Mesendoderm (in vitro differentiated cells): ENCODE data around the gene CEMIP.
"Not testable (repeated sequence)": the region's sequence is repeated elsewhere in the genome, so short reads cannot be mapped to it uniquely, and the experiment has no call there.

ENCODE experiments used
- DNase-seq: peaks from one replicate; pipeline ENCODE4 v3.0.0; 2013
- H2AK5ac ChIP-seq: 2 replicates; pipeline ENCODE4 v1.6.1; 2013; ENCODE audit warnings: low read length, inconsistent platforms
- H2BK120ac ChIP-seq: 2 replicates; pipeline ENCODE4 v1.6.1; 2013; ENCODE audit warnings: low read depth, mild to moderate bottlenecking, low read length, moderate library complexity, mixed read lengths
- H2BK15ac ChIP-seq: replicated peaks from 2 replicates; pipeline ENCODE4 v1.6.1; 2013; ENCODE audit warnings: low read depth, mild to moderate bottlenecking, moderate library complexity
- H2BK5ac ChIP-seq: 2 replicates; pipeline ENCODE4 v1.6.1; 2013; ENCODE audit warnings: low read length, inconsistent platforms
- H3K18ac ChIP-seq: 2 replicates; pipeline ENCODE4 v1.6.1; 2013; ENCODE audit warnings: mild to moderate bottlenecking, low read length, mixed read lengths
- H3K23ac ChIP-seq: one replicate; pipeline ENCODE4 v1.6.1; 2013; ENCODE audit warnings: low read length
- H3K27ac ChIP-seq: 2 replicates; pipeline ENCODE4 v1.5.1; 2013; ENCODE audit warnings: low read depth, mild to moderate bottlenecking, inconsistent platforms, low read length, moderate library complexity
- H3K27me3 ChIP-seq: 2 replicates; pipeline ENCODE4 v1.6.1; 2013; ENCODE audit warnings: low read length, control low read depth, mild to moderate bottlenecking, inconsistent platforms; ENCODE audit not compliant: insufficient read depth, poor library complexity
- H3K36me3 ChIP-seq: 2 replicates; pipeline ENCODE4 v1.6.1; 2013; ENCODE audit warnings: low read length, inconsistent platforms; ENCODE audit not compliant: control insufficient read depth, insufficient read depth
- H3K4ac ChIP-seq: one replicate; pipeline ENCODE4 v1.6.1; 2013; ENCODE audit warnings: low read depth, mild to moderate bottlenecking, low read length, moderate library complexity
- H3K4me1 ChIP-seq: 2 replicates; pipeline ENCODE4 v1.6.1; 2013; ENCODE audit warnings: low read depth, low read length, inconsistent platforms; ENCODE audit not compliant: control insufficient read depth
- H3K4me2 ChIP-seq: 2 replicates; pipeline ENCODE4 v1.6.1; 2013; ENCODE audit warnings: low read length
- H3K4me3 ChIP-seq: 2 replicates; pipeline ENCODE4 v1.5.1; 2013; ENCODE audit warnings: mild to moderate bottlenecking, low read length
- H3K56ac ChIP-seq: one replicate; pipeline ENCODE4 v1.6.1; 2013; ENCODE audit warnings: low read length
- H3K79me1 ChIP-seq: 2 replicates; pipeline ENCODE4 v1.6.1; 2013; ENCODE audit warnings: low read length, inconsistent platforms
- H3K79me2 ChIP-seq: 2 replicates; pipeline ENCODE4 v1.6.1; 2013; ENCODE audit warnings: mild to moderate bottlenecking, low read length; ENCODE audit not compliant: control insufficient read depth, insufficient read depth
- H3K9ac ChIP-seq: 2 replicates; pipeline ENCODE4 v1.6.1; 2013; ENCODE audit warnings: low read length, inconsistent platforms
- H4K5ac ChIP-seq: one replicate; pipeline ENCODE4 v1.6.1; 2013; ENCODE audit warnings: low read length
- H4K8ac ChIP-seq: one replicate; pipeline ENCODE4 v1.6.1; 2013; ENCODE audit warnings: low read depth, mild to moderate bottlenecking, control low read depth, low read length, moderate library complexity
- WGBS: extraction: QIAGEN DNeasy Blood & Tissue Kit; methylation state at CpG from one replicate; pipeline ENCODE4 v1.1.7; 2013; ENCODE audit warnings: low lambda C conversion rate, missing lambda C conversion rate; ENCODE audit not compliant: insufficient coverage; ENCODE audit errors: extremely low coverage; 5-methylcytosine and 5-hydroxymethylcytosine counted together

CEMIP gene

GRCh38 chr15:80957556-80957955 lies 178.4 kb downstream of the CEMIP start:
- Histone ChIP-seq H3K23ac (no peak overlapping the region), H3K27ac (no peak overlapping the region), H4K8ac (no peak overlapping the region), H3K4me3 (no peak overlapping the region), H3K4me2 (no peak overlapping the region), H2AK5ac (no peak overlapping the region), H3K27me3 (no peaks in the 10 kb centered on the region), H4K5ac (no peak overlapping the region), H3K79me1 (no peaks in the 10 kb centered on the region), H3K36me3 (no peaks in the 10 kb centered on the region), H2BK5ac (no peak overlapping the region), H3K4ac (no peak overlapping the region), H3K18ac (no peak overlapping the region), H3K79me2 (no peaks in the 10 kb centered on the region), H2BK120ac (no peak overlapping the region), H3K56ac (peak overlapping the region; percentile 44), H3K4me1 (peaks cover 8% of the 10 kb centered on the region), H2BK15ac (no peak overlapping the region), H3K9ac (no peak overlapping the region)
- WGBS, result no CpG with 5 or more reads among the region's 2 CpGs
- DNase-seq, result no peak

DNA sequence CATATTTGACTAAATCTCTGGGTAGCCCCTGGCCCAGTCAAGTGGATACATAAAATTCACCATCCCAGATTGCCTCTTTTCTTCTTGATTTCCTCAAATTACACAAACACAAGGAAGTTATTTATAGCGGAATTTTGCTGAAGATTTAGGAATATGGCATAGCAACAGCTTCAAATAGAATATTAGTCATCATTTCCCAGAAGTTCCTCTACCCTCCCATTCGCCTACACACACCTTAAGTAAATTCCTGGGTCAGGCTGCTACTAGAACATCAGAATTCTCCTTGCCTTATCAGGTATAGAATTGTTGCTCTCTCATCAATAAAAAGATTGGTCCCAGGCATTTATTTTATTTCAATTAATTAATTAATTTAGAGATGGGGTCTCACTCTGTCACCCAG lies 178.8 kb downstream of the CEMIP start:
- H2BK5ac ChIP-seq, result no peak overlapping the region
- H3K4me2 ChIP-seq, result no peak overlapping the region
- H3K4ac ChIP-seq, result no peak overlapping the region
- no peak overlapping the region for H3K4me3 ChIP-seq
- no peak overlapping the region for H4K8ac ChIP-seq
- no peak overlapping the region for H3K9ac ChIP-seq
- no peak overlapping the region for H3K27ac ChIP-seq
- H3K27me3 ChIP-seq, result no peaks in the 10 kb centered on the region
- no peaks in the 10 kb centered on the region for H3K36me3 ChIP-seq
- no peak overlapping the region for H3K18ac ChIP-seq
- H3K79me1 ChIP-seq, result no peaks in the 10 kb centered on the region
- H2BK120ac ChIP-seq, result no peak overlapping the region
- no peak overlapping the region for H3K23ac ChIP-seq
- H2BK15ac ChIP-seq, result no peak overlapping the region
- DNase-seq, result no peak
- no peak overlapping the region for H4K5ac ChIP-seq
- H3K56ac ChIP-seq, result no peak overlapping the region
- no CpG with 5 or more reads among the region's 2 CpGs for WGBS
- peaks cover 8% of the 10 kb centered on the region for H3K4me1 ChIP-seq
- no peaks in the 10 kb centered on the region for H3K79me2 ChIP-seq
- H2AK5ac ChIP-seq, result no peak overlapping the region

DNA sequence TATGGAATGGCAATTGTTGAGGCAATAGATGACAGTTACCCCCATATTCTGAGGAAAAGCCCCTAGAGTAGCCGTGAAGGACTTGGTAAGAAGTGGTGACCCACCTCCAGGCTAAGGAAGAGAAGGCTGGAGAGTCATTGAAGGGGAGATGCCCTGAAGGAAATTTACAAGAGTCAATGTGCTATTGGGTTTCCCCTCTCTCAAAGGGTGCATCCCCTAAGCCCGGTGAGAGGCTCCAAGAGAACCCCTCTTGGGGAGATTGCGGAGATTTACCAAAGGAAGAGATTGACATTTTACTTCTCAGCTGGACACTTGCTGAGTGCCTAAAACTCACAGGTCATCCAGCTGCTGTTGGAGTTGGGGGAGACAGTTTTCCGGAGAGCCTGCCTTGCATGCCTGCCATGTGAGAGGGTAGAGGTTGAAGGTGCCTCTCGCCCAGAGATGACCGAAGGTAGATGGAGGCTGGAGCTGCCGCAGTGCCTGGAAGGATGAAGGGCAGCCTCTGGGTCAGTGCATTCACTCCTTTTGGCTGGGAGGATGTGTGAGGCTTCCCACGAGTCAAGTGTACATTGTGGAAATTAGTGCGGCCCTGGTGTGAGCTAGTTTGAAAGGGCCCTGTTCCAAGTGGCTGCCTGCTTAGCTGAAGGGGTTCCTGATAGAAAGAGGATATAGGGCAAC lies 179.8 kb downstream of the CEMIP start:
- H2AK5ac ChIP-seq, result no peak overlapping the region
- no CpG with 5 or more reads among the region's 9 CpGs for WGBS
- no peak overlapping the region for H3K27ac ChIP-seq
- no peak overlapping the region for H3K18ac ChIP-seq
- no peak overlapping the region for H3K23ac ChIP-seq
- no peak overlapping the region for H3K4me2 ChIP-seq
- H2BK5ac ChIP-seq, result no peak overlapping the region
- no peaks in the 10 kb centered on the region for H3K79me1 ChIP-seq
- H3K79me2 ChIP-seq, result no peaks in the 10 kb centered on the region
- H3K56ac ChIP-seq, result no peak overlapping the region
- no peak overlapping the region for H4K5ac ChIP-seq
- H3K27me3 ChIP-seq, result no peaks in the 10 kb centered on the region
- no peak overlapping the region for H3K4me3 ChIP-seq
- H3K4ac ChIP-seq, result no peak overlapping the region
- DNase-seq, result no peak
- no peak overlapping the region for H2BK120ac ChIP-seq
- H4K8ac ChIP-seq, result no peak overlapping the region
- no peaks in the 10 kb centered on the region for H3K36me3 ChIP-seq
- H3K4me1 ChIP-seq, result peaks cover 4% of the 10 kb centered on the region
- no peak overlapping the region for H3K9ac ChIP-seq
- no peak overlapping the region for H2BK15ac ChIP-seq

GRCh38 chr15:80965454-80965853 lies 186.3 kb downstream of the CEMIP start:
- not testable (repeated sequence) for DNase-seq, H3K79me2 ChIP-seq, H4K5ac ChIP-seq, H3K36me3 ChIP-seq, H3K9ac ChIP-seq, H3K4me2 ChIP-seq, H4K8ac ChIP-seq, H3K79me1 ChIP-seq, H2BK120ac ChIP-seq, H3K18ac ChIP-seq, H3K27me3 ChIP-seq, H3K27ac ChIP-seq, H3K56ac ChIP-seq, H2AK5ac ChIP-seq, H3K23ac ChIP-seq, H3K4ac ChIP-seq, H3K4me1 ChIP-seq, H3K4me3 ChIP-seq, H2BK5ac ChIP-seq, H2BK15ac ChIP-seq

GRCh38 chr15:80966431-80967197 lies 187.4 kb downstream of the CEMIP start:
- Histone ChIP-seq H3K9ac (no peak overlapping the region), H3K27ac (no peak overlapping the region), H2AK5ac (no peak overlapping the region), H3K18ac (no peak overlapping the region), H2BK120ac (no peak overlapping the region), H3K36me3 (peaks cover 4% of the 10 kb centered on the region), H3K4me1 (no peaks in the 10 kb centered on the region), H3K23ac (no peak overlapping the region), H3K27me3 (no peaks in the 10 kb centered on the region), H2BK5ac (no peak overlapping the region), H3K79me1 (no peaks in the 10 kb centered on the region), H2BK15ac (no peak overlapping the region), H3K4me3 (no peak overlapping the region), H3K4me2 (no peak overlapping the region), H3K56ac (no peak overlapping the region), H3K79me2 (no peaks in the 10 kb centered on the region), H4K5ac (no peak overlapping the region), H4K8ac (no peak overlapping the region), H3K4ac (no peak overlapping the region)
- DNase-seq, result no peak
- WGBS, result no CpG with 5 or more reads among the region's 8 CpGs
